ENCODE results near the gene S100A14. TPM values are rescaled to one million over a fixed set of nuclear protein-coding genes. Genes with fewer than 3 reads are reported as not detected.

S100A14 gene
- total and polyA plus RNA-seq, 2 of the 13 experiments (the other 11 are each of a cell fraction or from before 2014, with no cell fraction given) = 1.4 to 7.7 TPM

- TF ChIP-seq IRF2 (CRISPR knock-in tag; IDR thresholded peaks at IDR 0.05) (peak; percentile 13), KDM4B (CRISPR knock-in tag; IDR thresholded peaks at IDR 0.05) (no peak), ZNF75D (CRISPR knock-in tag; IDR thresholded peaks at IDR 0.05; ENCODE audit: borderline replicate concordance) (no peak), REXO4 (CRISPR knock-in tag; IDR thresholded peaks at IDR 0.05; ENCODE audit: borderline replicate concordance) (no peak), ZNF460 (CRISPR knock-in tag; IDR thresholded peaks at IDR 0.05; ENCODE audit: borderline replicate concordance) (no peak; the same call in 1 of the 2 replicates), CAMTA2 (CRISPR knock-in tag; IDR thresholded peaks at IDR 0.05; ENCODE audit: borderline replicate concordance) (no peak), ZXDC (CRISPR knock-in tag; IDR thresholded peaks at IDR 0.05) (no peak), MAFF (IDR thresholded peaks at IDR 0.05; ENCODE audit: low read depth, low read length) (no peak), ZSCAN31 (CRISPR knock-in tag; IDR thresholded peaks at IDR 0.05; ENCODE audit: low read depth) (no peak), ZNF382 (CRISPR knock-in tag; IDR thresholded peaks at IDR 0.05; ENCODE audit: borderline replicate concordance) (no peak), THYN1 (CRISPR knock-in tag; IDR thresholded peaks at IDR 0.05; ENCODE audit: borderline replicate concordance, low read depth) (no peak), MEIS1 (CRISPR knock-in tag; IDR thresholded peaks at IDR 0.05; ENCODE audit: borderline replicate concordance) (peak; percentile 80; the same call in 1 of the 2 replicates), MAZ (IDR thresholded peaks at IDR 0.05; ENCODE audit: borderline replicate concordance, low read depth, low read length) (peak; percentile 48; the same call in 1 of the 2 replicates), MAZ (CRISPR knock-in tag; IDR thresholded peaks at IDR 0.05; ENCODE audit: low read depth) (peak; percentile 64; the same call in 1 of the 2 replicates), LRRFIP1 (CRISPR knock-in tag; conservative IDR thresholded peaks at IDR 0.05) (no peak), CENPBD1 (CRISPR knock-in tag; IDR thresholded peaks at IDR 0.05; ENCODE audit: borderline replicate concordance, low read depth) (0 out of 2 replicates have a peak, but pooled peaks have one; percentile 65), PCBP1 (IDR thresholded peaks at IDR 0.05; ENCODE audit: borderline replicate concordance, low read depth, low read length) (0 out of 2 replicates have a peak, but pooled peaks have one; percentile 48), NFE2 (CRISPR knock-in tag; IDR thresholded peaks at IDR 0.05) (no peak), ZNF569 (CRISPR knock-in tag; IDR thresholded peaks at IDR 0.05; ENCODE audit: borderline replicate concordance) (no peak; the same call in 1 of the 2 replicates)
These were observed 7.2 kb downstream of the S100A14 start (continued) for GRCh38 chr1:153608742-153609584.

Data from HepG2 (cell line).